GM19467 (cell line): ENCODE measurements around the gene TCF23.
"Not testable (repeated sequence)": the region's sequence is repeated elsewhere in the genome, so short reads cannot be mapped to it uniquely, and the experiment has no call there.

ENCODE experiments used
- ATAC-seq: cut with Tn5 transposase; IDR thresholded peaks from one replicate; pipeline ENCODE4 v1.9.1; 2021; ENCODE audit warnings: mild to moderate bottlenecking, moderate library complexity; ENCODE audit not compliant: unreplicated experiment

The TCF23 gene

DNA sequence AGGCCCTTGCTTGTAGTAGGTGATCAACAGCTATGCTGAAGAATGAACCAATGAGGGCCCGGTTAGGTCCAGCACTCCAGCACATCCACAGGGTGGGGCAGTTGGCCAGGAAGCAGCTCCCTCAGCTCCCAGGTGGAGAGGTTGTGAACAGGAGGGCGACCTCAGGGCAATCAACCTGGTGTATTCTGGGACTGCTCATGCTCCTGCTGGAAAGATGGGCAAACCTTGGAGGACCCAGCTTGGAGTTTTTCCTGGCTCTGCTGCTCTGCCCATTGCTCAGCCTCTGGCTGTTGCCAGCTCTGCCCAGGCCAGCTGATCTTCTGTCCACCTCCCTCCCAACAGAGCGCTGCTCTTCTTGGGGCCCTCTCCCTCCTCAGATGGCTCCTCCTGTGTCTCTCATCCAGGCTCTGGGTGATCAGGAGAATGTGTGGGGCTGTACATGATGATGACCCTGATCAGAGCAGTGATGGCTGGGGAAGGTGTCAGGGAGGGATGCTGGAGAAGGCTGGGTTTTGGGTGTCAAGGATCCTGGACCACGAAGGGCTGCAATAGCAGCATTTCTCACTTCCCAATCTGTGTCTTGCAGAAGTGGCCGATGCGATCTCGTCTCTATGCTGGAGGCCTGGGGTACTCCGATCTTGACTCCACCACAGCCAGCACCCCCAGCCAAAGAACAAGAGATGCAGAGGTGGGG is 3.4 kb downstream of the TCF23 start:
- no peak for ATAC-seq

DNA sequence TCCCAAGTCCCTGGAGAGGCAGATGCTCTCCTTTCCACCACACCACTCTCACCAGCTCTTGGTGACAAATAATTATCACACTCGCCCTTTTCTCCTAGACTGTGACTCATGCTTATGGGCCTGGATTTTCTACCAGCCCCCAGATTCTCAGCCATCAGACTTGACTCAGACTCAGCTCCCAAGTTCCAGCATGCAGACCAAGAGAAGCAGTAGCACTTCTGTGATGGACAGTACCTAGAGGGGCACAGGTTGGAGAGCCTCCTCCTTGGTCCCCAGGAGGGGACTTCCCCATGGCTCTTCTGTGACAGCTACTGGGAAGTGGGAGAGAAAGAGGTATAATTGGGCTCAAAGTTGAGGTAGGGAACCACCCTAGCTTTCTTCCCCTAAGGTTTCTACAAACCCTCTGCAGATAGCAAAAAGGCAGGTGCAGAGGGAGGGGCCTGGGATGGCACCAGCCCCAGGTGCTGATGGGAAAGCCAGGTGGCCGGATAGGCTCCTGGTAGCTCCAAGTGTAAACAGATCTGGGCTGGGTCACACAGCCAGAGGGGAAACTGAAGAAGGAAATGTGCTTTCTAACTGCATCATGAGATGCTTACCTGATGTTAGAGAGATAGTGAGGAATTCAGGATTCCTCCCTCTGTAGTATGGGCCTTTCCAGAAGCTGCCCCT is 4.1 kb downstream of the TCF23 start:
- no peak for ATAC-seq

DNA sequence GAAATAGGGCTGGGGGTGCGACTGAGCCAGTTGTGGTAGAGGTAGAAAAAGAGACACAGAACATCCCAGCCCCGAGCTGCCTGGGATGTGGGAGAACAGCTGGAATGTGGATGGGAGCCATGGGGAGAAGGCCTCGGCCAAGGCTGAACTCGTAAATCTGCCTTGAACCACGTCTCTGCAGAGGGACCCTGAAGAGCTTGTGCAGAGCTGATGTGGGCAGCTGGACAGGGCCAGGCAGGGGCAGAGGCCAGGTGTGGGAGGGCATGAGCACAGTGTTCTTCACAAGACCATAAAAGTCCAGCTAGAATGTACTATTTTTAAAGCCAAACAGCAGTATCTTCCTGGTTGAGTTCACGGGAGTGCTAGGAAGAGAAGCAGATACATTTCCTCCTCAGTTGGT is 5.7 kb downstream of the TCF23 start:
- ATAC-seq: no peak

DNA sequence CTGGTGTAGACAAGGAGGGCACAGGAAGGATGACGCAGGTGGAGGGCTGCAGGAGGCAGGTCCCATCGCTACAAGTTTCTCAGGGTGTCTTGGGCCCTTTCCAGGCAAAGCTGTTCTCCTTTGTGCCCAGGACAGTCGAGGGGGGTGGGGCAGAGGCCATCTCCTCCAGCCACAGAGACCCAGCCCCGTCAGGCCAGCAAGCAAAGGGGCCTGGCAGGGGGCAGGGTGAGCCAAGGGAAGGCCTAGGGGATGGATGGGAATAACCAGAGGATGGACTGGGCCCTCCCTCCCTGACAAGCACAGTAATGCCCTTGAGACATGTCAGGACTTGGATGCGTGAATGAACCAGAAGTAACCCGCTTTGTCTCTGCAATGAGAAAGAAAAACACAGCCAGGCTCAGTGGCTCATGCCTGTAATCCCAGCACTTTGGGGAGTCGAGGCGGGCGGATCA is 6.3 kb downstream of the TCF23 start:
- no peak for ATAC-seq

DNA sequence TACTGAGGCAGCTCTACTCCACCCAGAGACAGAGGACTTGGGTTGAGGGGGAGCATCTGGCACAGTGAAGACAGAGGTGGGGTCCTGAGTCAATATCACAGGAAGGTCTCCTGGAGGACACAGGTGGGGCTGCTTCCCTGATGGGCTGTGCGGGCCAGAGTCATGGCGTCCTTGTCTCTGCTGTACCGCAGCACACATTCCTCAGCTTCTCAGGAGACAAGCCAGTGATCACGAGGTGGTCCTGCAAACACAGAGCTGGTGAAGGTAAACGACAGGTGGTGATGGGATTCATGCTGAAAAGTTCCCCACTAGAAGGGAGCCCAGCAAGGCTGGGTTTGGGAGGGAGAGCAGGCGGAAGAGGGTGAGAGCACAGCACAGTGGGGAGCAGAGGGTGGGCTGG is 9.7 kb downstream of the TCF23 start:
- no peak for ATAC-seq

DNA sequence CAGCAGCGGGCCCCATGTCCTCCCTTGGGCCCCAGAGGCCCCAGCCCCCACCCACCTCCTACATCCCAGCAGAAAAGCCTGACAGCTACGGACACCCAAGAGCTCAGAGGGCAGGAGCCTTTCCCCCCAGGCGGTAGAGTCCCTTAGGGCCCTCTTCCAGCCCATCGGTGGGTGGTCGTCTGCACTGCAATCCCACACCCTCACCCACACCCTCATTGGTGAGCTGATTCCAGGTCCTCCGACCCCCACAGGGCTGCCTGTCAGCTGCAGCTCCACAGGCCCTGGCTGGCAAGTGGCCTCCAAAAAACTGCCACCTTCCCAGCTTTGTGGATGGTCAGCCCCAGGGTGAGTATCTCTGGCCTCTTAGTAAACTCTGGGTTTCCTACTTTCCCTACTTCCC is 10.5 kb downstream of the TCF23 start:
- no peak for ATAC-seq

DNA sequence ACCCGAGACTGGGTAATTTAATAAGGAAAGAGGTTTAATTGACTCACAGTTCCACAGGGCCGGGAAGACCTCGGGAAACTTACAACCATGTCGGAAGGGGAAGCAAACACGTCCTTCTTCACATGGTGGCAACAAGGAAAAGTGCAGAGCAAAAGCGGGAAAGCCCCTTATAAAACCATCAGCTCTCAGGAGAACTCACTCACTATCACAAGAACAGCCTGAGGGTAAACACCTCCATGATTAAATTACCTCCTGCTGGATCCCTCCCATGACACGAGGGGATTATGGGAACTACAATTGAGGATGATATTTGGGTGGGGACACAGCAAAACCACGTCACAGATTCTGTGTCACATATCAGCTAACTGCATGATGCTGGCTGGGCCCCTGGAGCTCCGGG is 11.4 kb downstream of the TCF23 start:
- ATAC-seq: no peak

DNA sequence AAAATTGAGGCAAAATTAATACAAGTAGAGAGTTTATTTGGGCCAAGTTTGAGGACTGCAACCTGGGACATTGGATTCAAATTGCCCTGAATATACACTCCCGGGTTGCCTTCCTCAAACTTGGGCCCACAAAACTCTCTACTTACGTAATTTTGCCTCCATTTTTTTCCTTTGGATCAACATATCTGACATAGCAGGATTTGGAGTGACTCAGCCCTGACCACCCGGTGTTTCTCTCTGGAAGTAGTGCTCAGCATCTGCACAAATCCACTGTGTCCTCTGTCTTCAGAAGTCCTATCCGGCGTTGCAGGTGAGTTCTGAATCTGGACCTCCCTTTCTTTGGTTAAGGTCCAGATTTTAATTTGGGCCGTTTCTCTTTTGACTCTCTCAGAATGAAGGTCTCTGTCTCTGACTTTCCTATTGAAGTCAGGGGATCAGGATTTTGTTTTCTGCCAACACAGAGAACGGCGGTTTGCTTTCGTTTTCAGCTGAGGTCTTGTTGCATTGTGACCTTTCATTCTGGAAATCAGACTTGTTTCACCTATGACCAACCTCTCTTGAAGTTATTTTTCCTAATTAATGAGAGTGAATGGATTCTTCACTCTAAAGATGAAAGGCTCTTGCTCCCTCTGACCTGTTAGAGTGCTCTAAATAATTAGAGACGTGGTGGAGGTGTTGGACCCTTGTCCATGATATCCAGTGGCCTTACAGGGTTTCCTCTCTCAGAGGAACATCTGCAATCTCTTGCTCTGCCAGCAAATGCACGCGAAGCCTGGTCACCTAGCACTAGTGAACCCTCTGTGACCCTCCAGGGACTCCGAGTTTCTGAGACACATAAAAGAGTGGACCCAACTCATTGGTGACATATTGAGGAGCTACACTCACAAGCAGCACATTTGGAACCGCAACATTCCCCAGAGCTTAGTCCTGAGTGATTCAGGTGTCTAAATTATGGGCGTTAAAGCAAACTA is 13.6 kb downstream of the TCF23 start:
- ATAC-seq: no peak

DNA sequence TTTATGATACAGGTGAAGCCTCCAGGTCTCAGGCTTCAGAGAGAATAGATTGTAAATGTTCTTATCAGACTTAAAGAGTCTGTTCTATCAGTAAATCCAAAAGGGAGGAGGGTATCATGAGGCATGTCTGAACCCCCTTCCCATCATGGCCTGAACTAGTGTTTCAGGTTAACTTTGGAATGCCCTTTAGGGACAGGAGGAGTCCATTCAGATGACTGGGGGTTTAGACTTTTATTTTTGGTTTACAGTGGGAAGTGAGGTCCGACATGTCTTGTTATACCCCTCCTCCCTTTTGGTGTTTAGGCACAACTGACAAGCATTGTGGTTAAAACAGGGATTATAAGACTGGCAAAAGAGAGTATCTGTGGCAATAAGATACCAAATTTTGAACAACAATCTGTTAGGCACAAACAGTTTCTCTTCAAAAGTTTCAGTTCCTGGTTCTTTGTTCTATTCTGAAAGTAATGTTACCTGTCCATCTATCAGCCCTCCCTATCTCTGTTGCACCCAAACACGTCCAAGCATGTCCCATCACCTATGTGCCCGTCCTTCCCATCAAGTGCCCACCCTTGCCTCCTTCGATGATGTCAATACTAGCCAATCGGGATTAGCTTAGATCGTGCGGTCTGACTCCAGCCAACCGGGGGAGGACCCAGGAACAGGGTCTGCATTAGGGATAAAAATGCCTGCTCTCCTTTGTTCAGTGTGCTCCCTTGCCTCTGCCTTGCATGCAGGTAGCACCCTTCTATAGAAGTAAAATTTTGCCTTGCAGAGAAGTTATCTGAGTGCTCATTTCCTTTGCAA is 16.4 kb downstream of the TCF23 start:
- ATAC-seq: peak; percentile 58

DNA sequence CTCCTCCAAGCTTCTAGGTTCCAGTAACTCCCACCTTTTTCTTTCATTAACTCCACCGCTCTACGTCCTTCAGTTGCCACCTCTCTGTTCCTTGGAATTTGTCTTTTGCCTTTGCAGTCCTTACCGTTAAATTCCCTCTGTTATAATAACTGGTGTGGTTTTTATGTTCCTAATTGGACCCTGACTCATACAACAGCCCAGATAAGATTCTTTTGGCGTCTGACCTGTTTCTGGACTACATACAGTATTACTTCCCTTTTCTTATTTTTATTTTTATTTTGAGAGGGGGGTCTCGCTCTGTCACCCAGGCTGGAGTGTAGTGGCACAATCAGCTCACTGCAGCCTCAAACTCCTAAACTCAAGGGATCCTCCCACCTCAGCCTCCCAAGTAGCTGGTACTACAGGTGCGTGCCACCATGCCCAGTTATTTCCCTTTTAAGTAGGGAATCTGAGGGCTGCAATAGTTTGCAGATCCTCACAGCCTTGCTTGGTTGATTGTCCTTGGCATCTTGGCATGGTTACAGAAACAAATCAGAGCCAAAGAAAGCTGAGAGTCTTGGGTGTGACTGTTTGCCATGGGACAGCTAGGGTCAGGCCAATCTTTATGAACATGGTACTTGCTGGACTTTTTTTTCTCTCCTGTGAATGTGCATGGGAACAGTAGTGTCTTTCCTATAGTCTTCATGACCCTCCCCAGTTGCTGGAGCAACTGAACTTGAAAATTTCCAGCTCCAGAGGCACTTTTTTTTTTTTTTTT is 22.0 kb downstream of the TCF23 start:
- no peak for ATAC-seq

DNA sequence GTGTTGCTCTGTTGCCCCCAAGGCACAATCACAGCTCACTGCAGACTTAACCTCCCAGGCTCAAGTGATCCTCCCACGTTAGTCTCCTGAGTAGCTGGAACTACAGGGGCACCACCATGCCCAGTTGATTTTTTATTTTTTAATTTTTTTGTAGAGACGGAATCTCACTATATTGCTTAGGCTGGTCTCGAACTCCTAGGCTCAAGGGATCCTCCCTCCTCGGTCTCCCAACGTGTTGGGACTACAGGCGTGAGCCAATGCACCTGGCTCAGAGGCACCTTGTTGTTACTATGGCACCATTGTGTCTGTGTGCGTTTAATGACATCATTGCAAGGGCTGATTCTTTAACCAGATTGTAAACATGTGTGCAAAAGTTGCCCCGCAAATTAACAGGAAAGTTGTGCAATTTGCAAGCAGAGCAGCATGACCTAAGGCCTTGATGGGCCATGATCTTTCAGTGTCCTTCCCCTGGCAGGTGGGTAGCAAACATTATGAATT is 22.6 kb downstream of the TCF23 start:
- no peak for ATAC-seq

DNA sequence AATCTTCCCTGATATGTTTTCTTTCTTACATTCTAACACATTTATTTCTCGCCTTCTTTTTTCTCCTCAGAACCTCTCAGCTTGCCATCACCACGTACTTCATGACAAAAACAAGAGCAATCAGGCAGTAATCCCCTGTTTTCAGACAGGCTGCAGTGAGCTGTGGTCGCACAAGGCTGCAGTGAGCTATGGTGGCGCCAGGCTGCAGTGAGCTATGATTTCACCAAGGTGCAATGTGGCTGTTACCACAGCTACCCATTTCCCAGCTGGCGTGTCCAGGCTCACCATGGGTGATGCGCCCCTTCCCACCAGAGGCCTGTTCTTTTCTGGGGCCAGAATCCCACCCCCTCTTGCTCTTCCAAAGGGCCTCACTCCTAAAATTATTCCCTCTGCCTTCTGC is 25.8 kb downstream of the TCF23 start:
- ATAC-seq: no peak

DNA sequence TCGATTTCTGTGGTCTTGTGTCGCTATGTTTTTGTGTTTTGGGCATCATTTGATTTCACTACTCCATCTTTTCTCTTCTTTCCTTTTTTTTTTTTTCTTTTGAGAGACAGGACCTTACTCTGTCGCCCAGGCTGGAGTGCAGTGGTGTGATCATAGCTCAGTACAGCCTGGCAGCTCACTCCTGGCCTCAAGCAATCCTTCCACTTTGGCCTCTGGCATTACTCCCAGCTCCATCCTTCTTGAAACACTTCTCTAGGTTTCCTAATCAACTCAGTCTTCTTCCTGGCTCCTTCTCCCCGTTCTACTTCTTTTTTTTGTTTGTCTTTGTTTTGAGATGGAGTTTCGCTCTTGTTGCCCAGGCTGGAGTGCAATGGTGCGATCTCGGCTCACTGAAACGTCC is 26.5 kb downstream of the TCF23 start:
- ATAC-seq: no peak

DNA sequence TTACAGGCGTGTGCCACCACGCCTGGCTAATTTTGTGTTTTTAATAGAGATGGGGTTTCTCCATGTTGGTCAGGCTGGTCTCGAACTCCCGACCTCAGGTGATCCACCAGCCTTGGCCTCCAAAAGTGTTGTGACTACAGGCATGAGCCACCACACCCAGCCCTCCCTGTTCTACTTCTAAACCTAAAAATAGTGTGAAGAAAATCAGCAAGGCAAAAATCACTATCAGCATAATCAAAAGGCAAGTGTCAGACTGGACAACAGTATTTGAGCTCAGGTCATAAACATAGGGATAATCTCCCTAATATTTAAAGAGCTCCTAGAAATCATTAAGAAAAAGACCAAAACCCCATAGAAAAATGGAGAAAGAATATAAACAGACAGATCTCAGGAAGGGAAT is 27.0 kb downstream of the TCF23 start:
- not testable (repeated sequence) for ATAC-seq

DNA sequence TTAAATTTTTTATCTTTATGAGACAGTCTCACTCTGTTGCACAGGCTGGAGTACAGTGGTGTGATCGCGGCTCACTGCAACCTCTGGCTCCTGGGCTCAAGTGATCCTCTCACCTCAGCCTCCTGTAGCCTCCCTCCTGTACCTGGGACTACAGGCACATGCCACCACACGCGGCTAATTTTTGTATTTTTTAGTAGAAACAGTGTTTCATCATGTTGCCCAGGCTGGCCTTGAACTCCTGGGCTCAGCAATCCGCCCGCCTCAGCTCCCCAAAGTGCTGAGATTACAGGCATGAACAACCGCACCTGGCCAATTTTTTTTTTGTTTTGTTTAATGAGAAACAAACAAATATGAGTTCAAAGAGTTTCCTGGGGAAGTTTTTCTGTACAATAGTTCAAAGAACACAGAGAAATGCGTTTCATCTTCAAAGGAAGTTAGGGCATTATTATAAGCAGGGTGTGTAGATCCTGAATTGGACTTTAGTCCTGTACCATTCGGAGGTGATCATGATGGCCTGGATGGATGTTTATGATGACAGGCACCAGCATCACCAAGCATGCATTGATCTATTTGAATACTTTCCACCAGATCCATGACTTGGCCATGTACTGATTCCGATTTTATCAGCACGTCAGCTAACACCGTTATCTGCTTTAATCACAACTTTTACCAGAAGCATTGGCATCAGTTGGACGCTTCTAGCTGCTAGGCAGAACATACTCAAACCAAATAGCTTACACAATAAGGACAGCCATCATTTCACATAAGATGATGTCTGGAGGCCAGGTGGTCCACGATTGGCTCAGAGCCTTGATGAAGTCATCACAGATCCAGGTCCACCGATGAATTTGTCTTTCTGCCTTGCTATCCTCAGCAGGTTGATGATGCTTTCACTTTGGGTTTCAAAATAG is 28.9 kb downstream of the TCF23 start:
- no peak for ATAC-seq

DNA sequence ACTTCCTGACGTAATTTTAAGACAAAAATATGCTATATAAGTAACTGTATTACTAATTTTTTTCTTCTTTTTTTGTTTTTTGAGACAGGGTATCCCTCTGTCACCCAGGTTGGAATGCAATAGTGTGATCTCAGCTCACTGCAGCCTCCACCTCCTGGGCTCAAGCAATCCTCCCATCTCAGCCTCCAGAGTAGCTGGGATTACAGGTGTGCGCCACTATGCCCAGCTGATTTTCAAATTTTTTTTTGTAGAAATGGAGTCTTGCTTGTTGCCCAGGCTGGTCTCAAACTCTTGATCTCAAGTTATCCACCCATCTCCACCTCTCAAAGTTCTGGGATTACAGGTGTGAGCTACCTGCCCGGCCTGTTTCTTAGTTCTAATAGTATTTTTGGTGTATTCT is 29.7 kb downstream of the TCF23 start:
- ATAC-seq: no peak

DNA sequence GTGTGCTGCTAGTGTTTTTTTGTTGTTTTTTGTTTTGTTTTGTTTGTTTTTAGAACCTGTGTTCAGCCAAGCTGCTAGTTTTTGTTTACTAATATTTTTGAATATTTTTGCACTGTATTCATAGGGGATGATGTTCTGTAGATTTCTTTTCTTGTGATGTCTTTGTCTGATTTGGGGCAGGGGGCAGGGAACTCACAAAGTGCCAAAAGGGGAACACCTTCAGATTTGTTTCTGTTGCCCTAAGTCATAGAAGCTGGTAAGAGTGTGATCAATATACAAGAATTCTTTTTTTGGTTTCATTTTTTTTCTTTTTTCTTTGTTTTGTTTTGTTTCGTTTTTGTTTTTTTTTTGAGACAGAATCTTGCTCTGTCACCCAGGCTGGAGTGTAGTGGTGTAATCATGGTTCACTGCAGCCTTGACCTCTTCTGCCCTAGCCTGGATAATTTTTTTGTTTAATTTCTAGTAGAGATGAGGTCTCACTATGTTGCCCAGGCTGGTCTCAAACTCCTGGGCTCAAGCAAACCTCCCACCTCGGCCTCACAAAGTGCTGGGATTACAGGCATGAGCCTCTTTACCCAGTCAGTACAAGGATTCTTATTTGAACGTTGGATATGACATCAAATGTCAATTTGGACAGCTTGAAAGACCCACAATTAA is 30.7 kb downstream of the TCF23 start:
- no peak for ATAC-seq

DNA sequence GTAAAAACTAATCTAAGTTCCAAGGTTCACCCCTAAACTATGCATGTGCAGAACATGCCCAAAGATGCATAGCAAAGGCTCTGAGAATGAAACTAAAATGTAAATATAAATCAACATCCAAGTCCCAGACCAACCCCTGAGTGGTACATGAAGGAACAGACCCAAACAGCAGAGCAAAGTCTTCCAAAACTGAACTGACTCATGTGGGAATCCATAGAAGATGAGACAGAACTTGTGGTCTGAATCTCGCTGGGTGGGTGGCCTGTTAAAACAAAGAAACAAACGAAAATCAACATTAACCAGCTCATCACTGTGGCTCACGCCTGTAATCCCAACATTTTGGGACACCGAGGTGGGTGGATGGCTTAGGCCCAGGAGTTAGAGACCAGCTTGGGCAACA is 33.5 kb downstream of the TCF23 start:
- no peak for ATAC-seq
